Suprapubic skin (tissue), 4 donors: ENCODE data around the gene GPX5. TPM values are rescaled to one million over a fixed set of nuclear protein-coding genes. Genes with fewer than 3 reads are reported as not detected.
"Not testable (repeated sequence)": the region's sequence is repeated elsewhere in the genome, so short reads cannot be mapped to it uniquely, and the experiment has no call there.

ENCODE experiments used
- DNase-seq, 2 donors: peaks; one replicate each; pipeline ENCODE4 v3.0.0-alpha.2; 2019; ENCODE audit warnings: low spot score in 2 of 2
- H3K27ac ChIP-seq: fragments of 200-600 bp; sonication (generic); one replicate; pipeline ENCODE4 v1.5.1; 2019
- H3K27me3 ChIP-seq: fragments of 200-600 bp; sonication (generic); one replicate; pipeline ENCODE4 v1.5.1; 2019
- H3K36me3 ChIP-seq: fragments of 200-600 bp; sonication (generic); one replicate; pipeline ENCODE4 v1.5.1; 2019
- H3K4me1 ChIP-seq: fragments of 200-600 bp; sonication (generic); one replicate; pipeline ENCODE4 v1.5.1; 2019
- H3K4me3 ChIP-seq: fragments of 200-600 bp; sonication (generic); one replicate; pipeline ENCODE4 v1.5.1; 2019; ENCODE audit warnings: mild to moderate bottlenecking
- H3K9me3 ChIP-seq: fragments of 200-600 bp; sonication (generic); one replicate; pipeline ENCODE4 v1.5.1; 2019
- EP300 ChIP-seq: sonication (generic); formaldehyde crosslinking; IDR thresholded peaks from one replicate; pipeline ENCODE4 v1.6.1; 2017; ENCODE audit warnings: antibody characterized with exemption
- POLR2A ChIP-seq, 2 donors: fragments of 450-650 bp; IDR thresholded peaks; one replicate each; pipeline ENCODE4 v1.6.1; 2017; ENCODE audit warnings: antibody characterized with exemption in 2 of 2, mild to moderate bottlenecking in 2 of 2, moderate library complexity in 2 of 2
- POLR2AphosphoS5 ChIP-seq, 3 donors: sonication (generic); formaldehyde crosslinking; IDR thresholded peaks; one replicate each; pipeline ENCODE4 v1.6.1; 2017; ENCODE audit warnings: antibody characterized with exemption in 3 of 3
- WGBS: methylation state at CpG from one replicate; pipeline ENCODE4 v1.1.5; 2018; 5-methylcytosine and 5-hydroxymethylcytosine counted together
- total RNA-seq, 4 donors: library from RNA; depleted of rRNA; stranded (reverse); fragments of >200 nt; gene quantifications; one replicate each; pipeline ENCODE4 v1.1.0, GENCODE V29; 2016
- TF ChIP-seq, protein P1 (sequence below), 2 donors: fragments of 200-600 bp in 1 of 2; fragments of 450-650 bp in 1 of 2; sonication (generic) in 1 of 2; IDR thresholded peaks; one replicate each; pipeline ENCODE4 v1.5.1; 2016 to 2019; ENCODE audit warnings: antibody characterized with exemption in 2 of 2, mild to moderate bottlenecking in 1 of 2, moderate library complexity in 1 of 2

The GPX5 gene
- total RNA-seq, 4 donors from 2014 or later = not detected

DNA sequence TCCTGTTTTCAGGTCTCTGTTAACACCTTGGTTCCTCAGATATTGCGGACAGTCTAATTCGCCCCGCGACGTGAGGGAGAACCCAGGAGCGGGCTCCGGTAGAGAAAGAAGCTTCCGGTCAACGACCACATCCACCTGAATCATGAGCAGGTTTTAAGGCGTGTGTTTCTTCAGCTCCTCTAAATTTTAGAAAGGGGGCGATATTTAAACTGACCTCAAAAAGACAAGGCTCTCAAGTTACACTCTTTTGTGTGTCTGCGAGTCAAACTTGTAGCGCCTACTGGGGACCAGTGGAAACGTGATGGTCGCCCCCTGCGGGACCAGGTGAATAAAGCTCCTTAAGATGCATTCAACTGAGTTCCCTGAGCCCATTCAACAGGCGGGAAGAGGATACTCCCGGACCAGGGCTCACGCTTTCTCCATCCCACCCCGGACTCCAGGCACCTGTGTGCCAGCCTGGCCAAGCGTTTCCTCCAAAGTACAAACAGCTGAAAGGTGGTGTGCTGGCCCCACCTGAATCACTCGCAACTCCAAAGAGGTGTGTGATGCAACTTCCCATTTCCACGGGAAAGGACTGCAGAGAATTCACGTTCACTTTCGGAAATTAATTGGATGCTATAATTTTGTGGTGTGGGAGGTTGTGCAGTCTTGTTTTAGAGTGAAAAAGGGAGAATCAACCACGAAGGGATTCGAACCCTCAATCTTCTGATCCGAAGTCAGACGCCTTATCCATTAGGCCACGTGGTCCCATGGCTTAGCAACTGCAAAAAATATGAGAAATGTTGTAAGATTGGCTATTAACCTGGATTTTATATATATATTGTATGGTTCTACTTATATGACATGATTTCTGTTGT lies 17.0 kb downstream of the GPX5 start:
- Histone ChIP-seq H3K4me1 (no peaks in the 10 kb centered on the region), H3K27ac (no peak overlapping the region), H3K9me3 (no peaks in the 10 kb centered on the region), H3K27me3 (peaks cover 25% of the 10 kb centered on the region), H3K36me3 (no peaks in the 10 kb centered on the region), H3K4me3 (no peak overlapping the region)
- no peak for TF ChIP-seq POLR2AphosphoS5 (IDR thresholded peaks at IDR 0.05)
- no peak for DNase-seq
- WGBS = 3% methylated on average over 30 of the region's 30 CpGs

DNA sequence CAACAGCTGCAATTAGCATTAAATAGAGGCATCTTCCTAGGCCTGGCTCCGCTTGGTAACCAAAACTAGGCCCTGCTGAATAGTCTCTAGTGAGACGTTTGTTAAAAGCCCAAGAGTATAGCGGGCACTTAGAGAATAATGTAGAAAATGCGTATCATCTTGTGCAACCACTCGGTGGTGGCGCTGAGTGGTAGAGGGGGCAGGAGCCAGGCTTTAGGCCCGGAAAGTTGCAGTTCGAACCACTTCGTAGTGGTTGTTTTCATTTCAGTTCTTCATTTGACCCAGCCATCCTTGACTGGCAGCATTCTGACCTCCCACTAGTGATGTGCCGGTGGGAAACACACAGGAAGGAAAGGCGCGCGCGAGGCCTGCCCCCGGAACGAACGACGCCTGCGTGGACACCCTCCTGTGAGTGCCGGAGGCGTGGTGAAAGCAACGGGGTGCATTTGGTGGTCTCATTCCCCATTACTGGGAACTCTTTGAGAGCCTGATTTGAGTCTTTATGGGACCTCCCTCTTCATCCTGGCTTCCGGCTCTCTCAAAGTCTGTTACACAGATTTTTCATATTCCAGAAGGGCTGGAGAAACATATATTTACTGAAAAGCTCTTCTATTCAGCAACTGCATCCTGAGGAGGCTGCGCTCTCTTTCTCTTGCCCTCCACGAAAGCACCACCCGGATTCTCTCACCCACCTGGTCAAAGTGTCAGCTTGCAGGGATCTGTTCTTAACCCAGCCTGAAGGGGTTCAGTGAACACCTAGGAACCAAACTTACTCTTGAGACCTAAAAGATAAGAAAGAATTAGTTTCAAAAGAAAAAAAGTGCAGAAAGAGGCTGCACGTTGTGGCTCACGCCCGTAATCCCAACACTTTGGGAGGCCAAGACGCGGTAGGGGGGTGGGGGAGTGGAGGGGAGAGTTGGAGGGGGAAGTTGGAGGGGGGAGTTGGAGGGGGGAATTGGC lies 18.2 kb downstream of the GPX5 start:
- TF ChIP-seq EP300 (no peak), POLR2AphosphoS5 (IDR thresholded peaks at IDR 0.05) (no peak), POLR2A (IDR thresholded peaks at IDR 0.05) (no peak)
- TF ChIP-seq, protein P1, sequence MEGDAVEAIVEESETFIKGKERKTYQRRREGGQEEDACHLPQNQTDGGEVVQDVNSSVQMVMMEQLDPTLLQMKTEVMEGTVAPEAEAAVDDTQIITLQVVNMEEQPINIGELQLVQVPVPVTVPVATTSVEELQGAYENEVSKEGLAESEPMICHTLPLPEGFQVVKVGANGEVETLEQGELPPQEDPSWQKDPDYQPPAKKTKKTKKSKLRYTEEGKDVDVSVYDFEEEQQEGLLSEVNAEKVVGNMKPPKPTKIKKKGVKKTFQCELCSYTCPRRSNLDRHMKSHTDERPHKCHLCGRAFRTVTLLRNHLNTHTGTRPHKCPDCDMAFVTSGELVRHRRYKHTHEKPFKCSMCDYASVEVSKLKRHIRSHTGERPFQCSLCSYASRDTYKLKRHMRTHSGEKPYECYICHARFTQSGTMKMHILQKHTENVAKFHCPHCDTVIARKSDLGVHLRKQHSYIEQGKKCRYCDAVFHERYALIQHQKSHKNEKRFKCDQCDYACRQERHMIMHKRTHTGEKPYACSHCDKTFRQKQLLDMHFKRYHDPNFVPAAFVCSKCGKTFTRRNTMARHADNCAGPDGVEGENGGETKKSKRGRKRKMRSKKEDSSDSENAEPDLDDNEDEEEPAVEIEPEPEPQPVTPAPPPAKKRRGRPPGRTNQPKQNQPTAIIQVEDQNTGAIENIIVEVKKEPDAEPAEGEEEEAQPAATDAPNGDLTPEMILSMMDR (IDR thresholded peaks at IDR 0.05) = no peak
- Histone ChIP-seq H3K4me3 (no peak overlapping the region), H3K36me3 (no peaks in the 10 kb centered on the region), H3K27ac (no peak overlapping the region), H3K27me3 (peaks cover 19% of the 10 kb centered on the region), H3K4me1 (no peaks in the 10 kb centered on the region), H3K9me3 (no peaks in the 10 kb centered on the region)
- DNase-seq = no peak
- WGBS = 12% methylated on average over 31 of the region's 31 CpGs

DNA sequence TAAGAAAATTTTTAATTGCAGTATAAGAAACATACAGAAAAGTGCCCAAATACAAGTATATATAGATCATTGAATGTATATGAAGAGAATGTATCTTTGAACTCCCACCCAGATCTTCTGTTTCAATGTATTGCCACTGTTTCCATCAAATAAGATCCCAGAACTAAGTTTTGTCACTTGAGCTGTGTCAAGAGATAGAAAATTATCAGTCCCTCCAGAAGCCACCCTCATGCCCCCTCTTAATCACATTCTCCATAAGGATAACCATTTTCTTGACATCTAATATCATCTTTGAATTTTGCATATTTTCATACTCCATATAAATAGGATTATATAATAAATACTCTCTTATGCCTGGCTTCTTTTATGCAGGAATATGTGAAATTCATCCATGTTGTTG lies 20.3 kb downstream of the GPX5 start:
- H3K4me3 ChIP-seq = no peak overlapping the region
- H3K27me3 ChIP-seq = peaks cover 17% of the 10 kb centered on the region
- TF ChIP-seq POLR2AphosphoS5 (IDR thresholded peaks at IDR 0.05) (no peak), POLR2A (IDR thresholded peaks at IDR 0.05) (no peak), EP300 (no peak)
- TF ChIP-seq, protein P1 (IDR thresholded peaks at IDR 0.05) = no peak
- no peaks in the 10 kb centered on the region for H3K9me3 ChIP-seq
- no peak for DNase-seq
- H3K4me1 ChIP-seq = no peaks in the 10 kb centered on the region
- H3K36me3 ChIP-seq = no peaks in the 10 kb centered on the region
- no peak overlapping the region for H3K27ac ChIP-seq

DNA sequence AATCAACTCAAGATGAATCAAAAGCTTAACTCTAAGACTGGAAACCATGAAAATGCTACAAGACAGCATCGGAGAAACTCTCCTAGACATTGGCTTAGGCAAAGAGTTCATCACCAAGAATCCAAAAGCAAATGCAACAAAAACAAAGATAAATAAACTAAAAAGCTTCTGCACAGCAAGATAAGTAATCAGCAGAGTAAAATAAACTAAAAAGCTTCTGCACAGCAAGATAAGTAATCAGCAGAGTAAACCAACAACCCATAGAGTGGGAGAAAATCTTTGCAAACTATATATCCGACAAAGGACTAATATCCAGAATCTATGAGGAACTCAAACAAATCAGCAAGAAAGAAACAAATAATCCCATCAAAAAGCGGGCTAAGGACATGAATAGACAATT lies 21.3 kb downstream of the GPX5 start:
- H3K9me3 ChIP-seq, DNase-seq, H3K4me1 ChIP-seq, H3K27ac ChIP-seq, H3K4me3 ChIP-seq, H3K36me3 ChIP-seq: not testable (repeated sequence)
- 86% methylated on average over 3 of the region's 3 CpGs for WGBS
- peaks cover 17% of the 10 kb centered on the region for H3K27me3 ChIP-seq

DNA sequence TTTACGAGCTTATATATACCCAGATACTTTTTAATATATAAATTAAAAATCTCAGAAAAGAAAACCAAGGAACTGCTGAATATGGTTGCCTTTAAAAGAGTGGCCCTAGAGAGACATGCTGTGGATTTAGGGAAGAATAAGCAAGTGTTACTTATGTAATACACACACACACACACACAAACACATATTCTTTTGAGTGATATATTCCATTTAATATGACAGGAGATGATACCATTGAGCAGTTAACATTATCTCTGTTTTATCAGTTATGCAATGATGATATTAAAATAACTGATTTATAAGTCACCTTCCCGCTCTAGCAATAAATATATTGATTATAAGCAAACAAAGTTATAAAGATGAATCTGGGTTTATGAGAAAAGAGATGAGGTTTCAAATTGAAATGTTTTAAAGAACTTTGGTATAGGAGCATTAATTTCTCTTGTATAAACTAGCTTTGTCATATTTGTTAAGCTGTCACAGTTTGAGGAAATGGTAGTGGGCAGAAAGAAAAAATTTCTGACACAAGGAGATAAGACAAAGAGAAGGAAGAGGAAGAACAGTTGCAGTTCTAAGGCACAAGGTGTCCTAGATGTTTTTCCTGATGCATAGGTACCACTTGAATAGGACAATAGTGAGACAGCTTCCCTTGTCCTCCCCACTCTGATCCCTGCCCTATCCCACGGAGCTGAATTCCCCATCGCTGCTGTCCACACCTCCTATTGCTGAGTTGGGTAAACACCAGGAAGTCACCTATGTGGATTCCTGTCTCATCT lies 26.4 kb downstream of the GPX5 start:
- Histone ChIP-seq H3K4me3 (no peak overlapping the region), H3K4me1 (peaks cover 3% of the 10 kb centered on the region), H3K36me3 (no peaks in the 10 kb centered on the region), H3K9me3 (no peaks in the 10 kb centered on the region), H3K27ac (no peak overlapping the region), H3K27me3 (peaks cover 34% of the 10 kb centered on the region)
- no peak for DNase-seq
- TF ChIP-seq POLR2A (IDR thresholded peaks at IDR 0.05) = no peak
- WGBS = 72% methylated on average over 4 of the region's 4 CpGs

DNA sequence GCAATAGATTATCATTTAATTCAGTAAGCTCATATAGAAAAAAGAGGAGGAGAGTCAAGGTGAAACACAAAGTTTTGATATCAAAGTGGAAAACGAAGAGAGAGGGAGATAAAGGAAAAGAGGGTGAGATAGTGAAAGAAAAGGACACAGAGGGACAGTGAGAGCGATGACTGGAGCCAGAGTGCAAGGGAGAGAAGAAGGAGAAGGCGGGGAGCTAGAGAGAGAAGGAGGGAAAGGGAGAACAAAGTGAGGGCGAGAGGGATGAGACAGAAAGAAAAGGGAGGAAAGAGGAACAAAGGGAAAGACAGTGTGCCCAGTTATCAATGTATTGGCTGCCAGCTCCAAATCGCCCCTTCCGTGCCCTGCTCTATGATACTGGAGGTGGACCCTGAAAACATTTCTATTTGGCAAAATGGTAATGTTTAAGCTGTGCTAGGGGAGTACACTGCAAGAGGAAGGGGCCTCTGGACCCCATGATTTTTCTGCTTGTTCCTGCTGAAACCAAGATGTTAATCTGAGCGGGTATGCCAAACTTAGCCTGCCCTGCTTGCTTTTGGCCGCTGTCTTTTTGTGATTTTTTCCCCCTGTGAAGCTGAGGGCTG lies 27.8 kb downstream of the GPX5 start:
- H3K4me3 ChIP-seq = no peak overlapping the region
- no peak for DNase-seq
- no peak overlapping the region for H3K27ac ChIP-seq
- H3K4me1 ChIP-seq = peaks cover 3% of the 10 kb centered on the region
- no peaks in the 10 kb centered on the region for H3K36me3 ChIP-seq
- H3K9me3 ChIP-seq = no peaks in the 10 kb centered on the region
- TF ChIP-seq POLR2AphosphoS5 (IDR thresholded peaks at IDR 0.05) = no peak
- no peak for TF ChIP-seq POLR2A (IDR thresholded peaks at IDR 0.05)
- TF ChIP-seq, protein P1 (IDR thresholded peaks at IDR 0.05) = no peak
- TF ChIP-seq EP300 = no peak
- 37% methylated on average over 8 of the region's 8 CpGs for WGBS
- H3K27me3 ChIP-seq = peaks cover 38% of the 10 kb centered on the region
